Neural cell (in vitro differentiated cells): ENCODE measurements around the gene ARHGAP42. TPM values are rescaled to one million over a fixed set of nuclear protein-coding genes. Genes with fewer than 3 reads are reported as not detected.

Source experiments
- H2AFZ ChIP-seq: fragments of 200-600, 300-800 bp; sonication (generic), shearing (Covaris generic); 2 replicates; pipeline ENCODE4 v1.6.0; 2014; ENCODE audit warnings: low read depth, mild to moderate bottlenecking, antibody characterized with exemption, low read length, moderate library complexity
- H3F3A ChIP-seq: fragments of 200-600 bp; shearing (Covaris generic); 2 replicates; pipeline ENCODE4 v1.6.1; 2016; ENCODE audit warnings: mild to moderate bottlenecking, moderate library complexity, mixed read lengths, antibody characterized with exemption, low read length; ENCODE audit not compliant: insufficient read depth, poor library complexity, severe bottlenecking
- H3K27ac ChIP-seq: fragments of 200-600, 300-800 bp; sonication (generic), shearing (Covaris generic); 2 replicates; pipeline ENCODE4 v1.5.1; 2014; ENCODE audit warnings: mild to moderate bottlenecking, low read length, moderate library complexity
- H3K27me3 ChIP-seq: fragments of 300-800, 200-600 bp; sonication (generic), shearing (Covaris generic); 2 replicates; pipeline ENCODE4 v1.6.0; 2014; ENCODE audit warnings: mild to moderate bottlenecking, low read depth, low read length, moderate library complexity; ENCODE audit not compliant: insufficient read depth
- H3K36me3 ChIP-seq: fragments of 300-800, 200-600 bp; sonication (generic), shearing (Covaris generic); 2 replicates; pipeline ENCODE4 v1.5.1; 2014; ENCODE audit warnings: mild to moderate bottlenecking, antibody characterized with exemption, low read length, moderate library complexity; ENCODE audit not compliant: insufficient read depth
- H3K4me2 ChIP-seq: fragments of 300-800, 200-600 bp; sonication (generic), shearing (Covaris generic); 2 replicates; pipeline ENCODE4 v1.6.0; 2014; ENCODE audit warnings: mild to moderate bottlenecking, low read length
- H3K4me3 ChIP-seq: fragments of 300-800, 200-600 bp; sonication (generic), shearing (Covaris generic); 2 replicates; pipeline ENCODE4 v1.5.1; 2014; ENCODE audit warnings: mild to moderate bottlenecking, low read length, moderate library complexity
- H3K79me2 ChIP-seq: fragments of 200-600 bp; shearing (Covaris generic); replicated peaks from 2 replicates; pipeline ENCODE4 v1.6.0; 2014; ENCODE audit warnings: mild to moderate bottlenecking, low read length, moderate library complexity; ENCODE audit not compliant: insufficient read depth
- H3K9ac ChIP-seq: fragments of 300-800, 200-600 bp; sonication (generic), shearing (Covaris generic); 2 replicates; pipeline ENCODE4 v1.6.1; 2016; ENCODE audit warnings: mild to moderate bottlenecking, low read length, mixed read lengths
- H3K9me2 ChIP-seq: fragments of 200-600 bp; shearing (Covaris generic); 2 replicates; pipeline ENCODE4 v1.6.1; 2016; ENCODE audit warnings: mild to moderate bottlenecking, low read length, mixed read lengths; ENCODE audit not compliant: insufficient read depth
- H3K9me3 ChIP-seq: fragments of 200-600, 300-800 bp; sonication (generic), shearing (Covaris generic); 2 replicates; pipeline ENCODE4 v1.6.1; 2016; ENCODE audit warnings: mild to moderate bottlenecking, mixed run types, low read length, moderate library complexity, mixed read lengths
- H4K20me1 ChIP-seq: fragments of 200-600 bp; shearing (Covaris generic); 2 replicates; pipeline ENCODE4 v1.6.1; 2016; ENCODE audit warnings: mild to moderate bottlenecking, mixed run types; ENCODE audit not compliant: insufficient read depth
- CTCF ChIP-seq: fragments of 450-650 bp; IDR thresholded peaks from 2 replicates; pipeline ENCODE4 v1.5.1; 2014; ENCODE audit warnings: antibody characterized with exemption, mild to moderate bottlenecking, moderate library complexity; ENCODE audit not compliant: poor library complexity, severe bottlenecking
- EP300 ChIP-seq: fragments of 450-650 bp; conservative IDR thresholded peaks from 2 replicates; pipeline ENCODE4 v1.6.1; 2014; ENCODE audit warnings: antibody characterized with exemption, mild to moderate bottlenecking, moderate library complexity; ENCODE audit not compliant: poor library complexity, severe bottlenecking
- EZH2 ChIP-seq: fragments of 200-600, 300-800 bp; shearing (Covaris generic), sonication (generic); IDR thresholded peaks from 2 replicates; pipeline ENCODE4 v1.6.1; 2014; ENCODE audit warnings: antibody characterized with exemption, low read length, borderline replicate concordance, mild to moderate bottlenecking; ENCODE audit not compliant: insufficient read depth, poor library complexity, severe bottlenecking
- MXI1 ChIP-seq: fragments of 450-650 bp; conservative IDR thresholded peaks from 2 replicates; pipeline ENCODE4 v1.6.1; 2014; ENCODE audit warnings: antibody characterized with exemption, mild to moderate bottlenecking; ENCODE audit not compliant: poor library complexity, severe bottlenecking
- POLR2AphosphoS5 ChIP-seq: IDR thresholded peaks from 2 replicates; pipeline ENCODE4 v1.6.1; 2012
- RAD21 ChIP-seq: fragments of 450-650 bp; conservative IDR thresholded peaks from 2 replicates; pipeline ENCODE4 v1.6.1; 2014; ENCODE audit warnings: antibody characterized with exemption, mild to moderate bottlenecking, moderate library complexity
- REST ChIP-seq: IDR thresholded peaks from 2 replicates; pipeline ENCODE4 v1.6.1; 2012; ENCODE audit warnings: borderline replicate concordance
- SMC3 ChIP-seq: fragments of 450-650 bp; conservative IDR thresholded peaks from 2 replicates; pipeline ENCODE4 v1.6.1; 2014; ENCODE audit warnings: antibody characterized with exemption, mild to moderate bottlenecking, moderate library complexity; ENCODE audit not compliant: poor library complexity
- TAF1 ChIP-seq: IDR thresholded peaks from 2 replicates; pipeline ENCODE4 v1.6.1; 2012; ENCODE audit warnings: low read depth
- polyA plus RNA-seq: library from polyadenylated mRNA; depleted of rRNA; stranded (reverse); fragments of >200 nt; gene quantifications from 2 replicates; pipeline ENCODE4 v1.2.3, GENCODE V29; 2014

Gene ARHGAP42
- polyA plus RNA-seq, 1 donor from 2014 or later = 0.64 TPM

GRCh38 chr11:100821198-100821597 lies 134.1 kb downstream of the ARHGAP42 start:
- H3K36me3 ChIP-seq = no peaks in the 10 kb centered on the region
- H3K9me2 ChIP-seq = no peaks in the 10 kb centered on the region
- H3K27me3 ChIP-seq = no peaks in the 10 kb centered on the region
- H3K9me3 ChIP-seq = no peaks in the 10 kb centered on the region
- TF ChIP-seq CTCF (no peak), EP300 (no peak), REST (no peak), EZH2 (no peak), POLR2AphosphoS5 (no peak)
- no peak overlapping the region for H3K4me3 ChIP-seq
- no peak overlapping the region for H3K9ac ChIP-seq
- H4K20me1 ChIP-seq = no peaks in the 10 kb centered on the region
- no peaks in the 10 kb centered on the region for H3F3A ChIP-seq
- H3K79me2 ChIP-seq = no peaks in the 10 kb centered on the region
- no peak overlapping the region for H2AFZ ChIP-seq
- H3K4me2 ChIP-seq = no peak overlapping the region
- no peak overlapping the region for H3K27ac ChIP-seq

- no peaks in the 10 kb centered on the region for H3K79me2 ChIP-seq
- no peaks in the 10 kb centered on the region for H3K9me2 ChIP-seq
- H3K9me3 ChIP-seq = no peaks in the 10 kb centered on the region
- no peaks in the 10 kb centered on the region for H3F3A ChIP-seq
- H3K4me3 ChIP-seq = no peak overlapping the region
- no peak overlapping the region for H3K9ac ChIP-seq
- H3K27ac ChIP-seq = no peak overlapping the region
- H3K27me3 ChIP-seq = no peaks in the 10 kb centered on the region
- no peak overlapping the region for H2AFZ ChIP-seq
- TF ChIP-seq MXI1 (no peak), SMC3 (no peak), EZH2 (no peak), EP300 (no peak), POLR2AphosphoS5 (no peak), RAD21 (no peak), CTCF (no peak), REST (no peak), TAF1 (no peak)
- no peak overlapping the region for H3K4me2 ChIP-seq
- H4K20me1 ChIP-seq = no peaks in the 10 kb centered on the region
- H3K36me3 ChIP-seq = no peaks in the 10 kb centered on the region
These were observed 136.3 kb downstream of the ARHGAP42 start for GRCh38 chr11:100823360-100823759.
